ENCODE results near the gene KCNT1. TPM values are rescaled to one million over a fixed set of nuclear protein-coding genes. Genes with fewer than 3 reads are reported as not detected.

Gene KCNT1
- total and polyA plus RNA-seq, 8 donors, result 0.05 to 1.1 (median 0.11) TPM

GRCh38 chr9:135749171-135750045, 47.4 kb downstream of the KCNT1 start:
- no peaks in the 10 kb centered on the region for H3K4me1 ChIP-seq
- H3K4me3 ChIP-seq, result no peak overlapping the region
- TF ChIP-seq CTCF (IDR thresholded peaks at IDR 0.05), result no peak
- 54 to 62% methylated on average over 28 of the region's 28 CpGs for WGBS, 2 donors
- H3K9me3 ChIP-seq, result no peaks in the 10 kb centered on the region
- DNase-seq (no peak), ATAC-seq (no peak), FAIRE-seq (no peak)
- intact Hi-C loops (cut with DNase I), result no loop called here
- no peaks in the 10 kb centered on the region for H3K36me3 ChIP-seq
- no peaks in the 10 kb centered on the region for H3K27me3 ChIP-seq
- no peak overlapping the region for H3K27ac ChIP-seq

GRCh38 chr9:135750786-135751185, 48.8 kb downstream of the KCNT1 start:
- WGBS, 2 donors, result 55 to 71% methylated on average over 22 of the region's 22 CpGs
- no peaks in the 10 kb centered on the region for H3K27me3 ChIP-seq

GRCh38 chr9:135751501-135751900, 49.5 kb downstream of the KCNT1 start:
- intact Hi-C loops (cut with DNase I), result no loop called here
- H3K27ac ChIP-seq, result no peak overlapping the region
- H3K4me1 ChIP-seq, result no peaks in the 10 kb centered on the region
- H3K27me3 ChIP-seq, result no peaks in the 10 kb centered on the region
- ATAC-seq (no peak), DNase-seq (no peak), FAIRE-seq (no peak)
- TF ChIP-seq CTCF (IDR thresholded peaks at IDR 0.05), result no peak
- 37 to 55% methylated on average over 13 of the region's 13 CpGs for WGBS, 2 donors
- no peak overlapping the region for H3K4me3 ChIP-seq
- no peaks in the 10 kb centered on the region for H3K36me3 ChIP-seq
- no peaks in the 10 kb centered on the region for H3K9me3 ChIP-seq

More at GRCh38 chr9:135750786-135751185, 48.8 kb downstream of the KCNT1 start:
- TF ChIP-seq CTCF (IDR thresholded peaks at IDR 0.05), result no peak
- intact Hi-C loops (cut with DNase I), result no loop called here
- no peaks in the 10 kb centered on the region for H3K36me3 ChIP-seq
- H3K4me3 ChIP-seq, result no peak overlapping the region
- H3K4me1 ChIP-seq, result no peaks in the 10 kb centered on the region
- no peak overlapping the region for H3K27ac ChIP-seq
- FAIRE-seq, result no peak
- H3K9me3 ChIP-seq, result no peaks in the 10 kb centered on the region
- ATAC-seq, result no peak
- DNase-seq, result no peak

GRCh38 chr9:135752281-135753204, 50.6 kb downstream of the KCNT1 start:
- H3K4me1 ChIP-seq, result no peaks in the 10 kb centered on the region
- no peaks in the 10 kb centered on the region for H3K36me3 ChIP-seq
- H3K27ac ChIP-seq, result no peak overlapping the region
- 72 to 87% methylated on average over 8 of the region's 8 CpGs for WGBS, 2 donors
- no peak for DNase-seq
- no peak for FAIRE-seq
- H3K27me3 ChIP-seq, result no peaks in the 10 kb centered on the region
- intact Hi-C loops (cut with DNase I), result no loop called here
- no peak overlapping the region for H3K4me3 ChIP-seq
- no peaks in the 10 kb centered on the region for H3K9me3 ChIP-seq
- ATAC-seq, result no peak
- TF ChIP-seq CTCF (IDR thresholded peaks at IDR 0.05), result no peak

All from pancreas (tissue), 10 donors.